Ishikawa (cell line): Measurements from ENCODE around the gene LSM14B.

Source experiments
- CEBPB ChIP-seq: IDR thresholded peaks from 2 replicates; pipeline ENCODE4 v1.6.1; 2012
- CREB1 ChIP-seq: IDR thresholded peaks from 2 replicates; pipeline ENCODE4 v1.6.1; 2012; ENCODE audit warnings: low read depth
- EGR1 ChIP-seq: IDR thresholded peaks from 2 replicates; pipeline ENCODE4 v1.6.1; 2012
- EP300 ChIP-seq: IDR thresholded peaks from 2 replicates; pipeline ENCODE4 v1.6.1; 2012; ENCODE audit warnings: borderline replicate concordance
- FOXM1 ChIP-seq: IDR thresholded peaks from 2 replicates; pipeline ENCODE4 v1.6.1; 2012; ENCODE audit warnings: low read depth, borderline replicate concordance
- MAX ChIP-seq: IDR thresholded peaks from 2 replicates; pipeline ENCODE4 v1.6.1; 2012
- RAD21 ChIP-seq: IDR thresholded peaks from 2 replicates; pipeline ENCODE4 v1.6.1; 2012; ENCODE audit warnings: low read depth
- TAF1 ChIP-seq: IDR thresholded peaks from 2 replicates; pipeline ENCODE4 v1.6.1; 2012; ENCODE audit warnings: low read depth, mild to moderate bottlenecking
- TCF12 ChIP-seq: IDR thresholded peaks from 2 replicates; pipeline ENCODE4 v1.6.1; 2012; ENCODE audit warnings: low read depth
- TEAD4 ChIP-seq: IDR thresholded peaks from 2 replicates; pipeline ENCODE4 v1.6.1; 2012
- USF1 ChIP-seq: IDR thresholded peaks from 2 replicates; pipeline ENCODE4 v1.6.1; 2012
- YY1 ChIP-seq: IDR thresholded peaks from 2 replicates; pipeline ENCODE4 v1.6.1; 2012; ENCODE audit warnings: low read depth
- ZBTB7A ChIP-seq: IDR thresholded peaks from 2 replicates; pipeline ENCODE4 v1.6.1; 2012; ENCODE audit warnings: low read depth

- TF ChIP-seq TEAD4 (no peak), YY1 (no peak), USF1 (no peak), CEBPB (no peak), MAX (no peak), TAF1 (no peak), EGR1 (no peak), EP300 (no peak), RAD21 (no peak), CREB1 (no peak), FOXM1 (no peak), TCF12 (no peak), ZBTB7A (no peak)
These were observed 51.9 kb downstream of the LSM14B start for GRCh38 chr20:62174021-62174804.
